GM19455 (cell line): ENCODE results near the gene CTLA4.

Experiments used
- ATAC-seq: cut with Tn5 transposase; IDR thresholded peaks from one replicate; pipeline ENCODE4 v1.9.1; 2021; ENCODE audit not compliant: unreplicated experiment

Gene CTLA4

DNA sequence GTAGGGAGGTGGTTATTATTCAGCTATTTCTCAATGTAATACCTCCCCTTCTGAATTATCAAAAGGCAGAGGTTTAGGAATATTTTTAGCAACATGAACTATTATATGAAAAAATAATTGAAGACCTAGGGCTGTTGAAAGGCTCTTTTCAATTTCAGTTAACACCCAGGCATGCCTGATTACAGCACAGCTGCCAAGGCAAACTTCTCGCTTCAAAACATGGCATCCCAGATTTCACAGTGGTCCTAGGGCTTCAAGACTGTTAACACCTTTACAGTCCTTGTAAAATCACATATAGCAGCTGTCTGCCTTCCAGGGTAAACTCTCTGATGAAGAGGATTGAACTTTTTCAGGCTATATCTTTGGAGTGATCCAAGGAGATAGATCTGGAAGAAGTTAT, 23.2 kb downstream of the CTLA4 start:
- ATAC-seq: no peak

DNA sequence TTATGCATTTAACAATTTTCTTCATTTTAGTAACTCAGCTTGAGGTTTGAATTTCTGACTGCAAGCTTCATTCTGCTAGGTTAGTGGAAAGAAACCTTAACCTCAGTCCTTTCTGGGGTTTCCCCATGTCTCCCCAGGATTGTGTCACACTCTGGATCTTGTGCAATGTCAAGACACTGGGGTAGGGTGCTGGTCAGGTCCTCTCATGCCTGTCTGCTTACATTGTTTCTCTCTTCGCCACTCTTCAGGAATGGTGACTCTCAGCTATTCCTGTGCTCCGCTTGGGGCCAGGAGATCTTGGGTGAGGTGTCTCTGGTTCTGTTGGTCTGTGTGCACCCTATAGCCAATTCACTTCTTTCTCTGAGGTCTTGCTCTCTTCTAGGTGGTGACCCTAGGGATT, 23.9 kb downstream of the CTLA4 start:
- ATAC-seq: no peak

DNA sequence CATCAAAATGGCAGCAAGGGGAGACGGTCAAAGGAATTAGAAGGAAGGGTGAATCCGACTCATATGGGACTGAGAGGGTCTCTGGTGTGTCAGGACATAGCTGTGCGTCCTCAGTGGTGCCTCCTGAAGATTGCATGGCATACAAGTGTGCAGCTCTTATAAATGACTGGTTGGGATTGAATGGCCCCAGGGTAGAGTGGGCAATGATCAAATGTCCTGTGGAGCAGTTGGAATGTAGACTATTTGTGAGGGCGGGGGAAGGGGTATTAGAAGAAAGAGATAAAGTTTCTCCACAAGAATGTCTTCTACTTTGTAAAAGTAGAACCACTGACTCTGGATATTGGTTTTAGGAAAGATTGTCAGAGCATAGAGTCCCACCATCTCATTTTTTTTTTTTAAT, 24.6 kb downstream of the CTLA4 start:
- no peak for ATAC-seq

DNA sequence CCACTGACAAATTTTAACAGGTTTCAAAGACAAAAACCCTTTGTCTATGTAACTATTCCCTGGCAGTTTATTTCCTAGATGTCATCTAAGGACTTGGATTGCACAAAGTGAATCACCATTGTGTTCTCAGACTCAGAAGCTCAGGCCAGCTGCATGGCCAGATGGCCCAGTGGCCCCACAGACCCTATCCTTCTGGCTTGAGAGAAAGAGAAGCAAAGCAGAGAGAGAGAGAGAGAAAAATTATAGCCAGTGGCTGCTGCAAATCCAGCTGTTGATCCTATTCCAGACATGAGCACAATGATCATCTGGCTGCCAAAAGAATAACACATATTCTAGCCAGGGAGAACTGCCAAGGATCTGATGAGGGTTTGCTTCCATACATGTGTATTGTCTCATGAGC, 25.8 kb downstream of the CTLA4 start:
- no peak for ATAC-seq

DNA sequence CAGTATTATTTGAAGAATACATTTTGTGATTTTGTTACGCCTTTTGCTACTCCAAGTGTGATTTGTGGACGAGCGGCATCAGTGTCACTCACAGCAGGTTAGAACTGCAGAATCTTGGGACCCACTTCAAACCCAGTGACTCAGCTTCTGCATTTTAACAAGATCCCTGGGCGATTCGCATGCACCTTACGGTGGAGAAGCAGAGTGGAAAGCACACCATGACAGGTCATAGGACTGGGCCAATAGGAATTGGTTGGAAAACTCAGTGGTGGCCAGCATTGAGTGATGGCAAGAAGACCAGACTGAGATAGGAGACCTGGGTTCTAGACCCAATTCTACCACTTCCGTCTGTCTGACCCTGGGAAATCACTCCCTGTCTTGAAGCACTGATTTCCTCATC, 26.3 kb downstream of the CTLA4 start:
- no peak for ATAC-seq

DNA sequence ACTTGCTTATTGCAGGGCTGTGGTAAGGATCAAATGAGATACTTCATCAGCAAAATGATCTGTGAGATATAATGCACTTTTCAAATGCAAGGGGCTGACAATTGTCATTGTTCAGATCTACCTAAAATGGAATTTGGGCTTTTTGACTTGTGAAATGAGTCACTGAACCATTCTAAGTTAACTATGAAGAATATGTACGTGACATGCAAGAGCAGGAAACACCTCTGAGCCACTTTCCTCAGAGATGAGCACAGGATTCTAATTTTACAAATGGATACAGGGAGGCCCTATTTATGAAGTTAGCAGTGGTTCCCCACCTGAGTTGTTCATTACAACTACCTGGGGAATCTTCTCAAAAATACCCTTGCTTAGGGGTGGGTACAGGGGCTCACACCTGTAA, 26.7 kb downstream of the CTLA4 start:
- ATAC-seq: no peak

DNA sequence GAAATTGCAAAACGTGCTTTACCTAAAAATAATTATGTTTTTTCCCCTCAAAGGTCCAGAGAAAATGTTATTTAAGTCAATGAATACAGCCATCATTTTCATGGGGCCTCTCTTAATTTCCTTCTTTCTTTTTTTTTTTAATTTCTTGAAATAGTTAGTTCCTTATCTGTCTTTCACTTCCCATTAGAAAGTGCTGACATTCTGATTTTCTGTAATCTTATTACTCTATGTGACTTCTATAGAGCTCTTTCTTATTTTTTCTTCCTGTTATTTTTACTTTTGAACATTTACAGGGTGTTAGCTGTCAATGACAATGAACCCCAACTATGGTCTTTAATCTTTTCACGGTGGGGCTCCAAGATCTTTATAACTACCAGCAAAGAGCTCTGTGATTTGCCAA, 30.0 kb downstream of the CTLA4 start:
- no peak for ATAC-seq

DNA sequence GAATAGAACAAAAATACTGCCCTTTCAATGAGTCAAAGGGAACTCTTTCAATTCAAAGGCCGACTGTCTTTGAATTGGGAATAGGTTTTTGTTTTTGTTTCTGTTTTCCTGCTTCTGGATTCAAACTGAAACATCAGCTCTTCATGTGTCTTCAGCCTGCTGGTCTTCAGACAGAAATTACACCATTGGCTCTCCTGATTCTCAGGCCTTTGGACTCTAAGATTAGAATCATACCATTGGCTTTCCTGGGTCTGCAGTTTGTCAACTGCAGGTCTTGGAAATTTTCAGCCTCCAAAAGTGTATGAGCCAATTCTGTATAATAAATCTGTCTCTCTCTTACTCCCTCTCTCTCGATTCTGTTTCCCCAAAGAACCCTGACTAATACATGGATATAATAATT, 31.1 kb downstream of the CTLA4 start:
- no peak for ATAC-seq

DNA sequence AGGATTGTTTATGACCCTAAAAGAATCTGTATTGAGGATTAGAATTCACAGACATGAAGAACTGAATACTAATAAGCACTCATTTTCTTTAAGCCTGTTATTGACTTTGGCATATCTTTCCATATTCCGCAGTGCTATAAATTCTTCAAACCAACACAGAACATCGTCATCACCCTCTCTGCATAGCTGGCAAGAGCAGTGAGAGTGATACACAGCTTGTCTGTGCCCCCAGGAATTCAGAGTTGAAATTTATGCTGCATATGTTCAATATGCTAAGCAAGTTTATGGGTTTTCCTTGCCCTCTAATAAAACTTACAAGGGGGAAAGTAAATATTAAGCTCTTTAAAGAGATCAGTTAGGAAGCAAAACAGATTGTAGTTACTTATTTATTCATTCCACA, 32.7 kb downstream of the CTLA4 start:
- no peak for ATAC-seq

DNA sequence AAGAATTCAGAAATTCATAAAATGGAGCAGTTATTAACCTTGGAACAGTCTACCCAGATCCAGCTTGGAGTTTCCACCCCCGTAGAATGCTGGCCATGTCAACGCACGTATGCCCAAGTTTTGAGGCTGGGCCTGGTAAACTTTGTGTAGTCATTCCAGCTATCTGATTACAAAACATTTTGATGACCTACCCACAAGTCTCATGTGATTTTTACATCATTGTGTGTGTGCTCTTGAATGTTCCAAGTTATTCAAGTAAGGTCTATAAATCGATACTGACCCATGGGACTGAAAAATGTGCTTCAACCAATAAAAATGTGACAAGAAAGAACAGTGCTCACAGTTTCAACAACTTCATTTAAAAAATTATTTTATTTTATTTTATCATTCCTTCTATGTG, 36.5 kb downstream of the CTLA4 start:
- ATAC-seq: no peak

DNA sequence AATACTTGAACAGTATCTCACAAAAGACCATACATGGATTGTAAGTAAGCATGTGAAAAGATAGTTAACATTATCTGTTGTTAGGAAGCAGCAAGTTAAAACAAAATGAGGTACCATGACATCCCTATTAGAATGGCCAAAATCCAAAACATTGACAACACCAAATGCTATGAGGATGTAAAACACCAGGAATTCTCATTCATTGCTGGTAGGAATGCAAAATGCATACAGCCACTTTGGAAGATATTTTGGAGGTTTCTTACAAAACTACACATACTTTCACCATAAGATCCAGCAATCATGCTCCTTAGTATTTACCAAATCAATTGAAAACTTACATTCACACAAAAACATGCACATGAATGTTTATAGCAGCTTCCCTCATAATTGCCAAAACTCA, 38.1 kb downstream of the CTLA4 start:
- no peak for ATAC-seq

DNA sequence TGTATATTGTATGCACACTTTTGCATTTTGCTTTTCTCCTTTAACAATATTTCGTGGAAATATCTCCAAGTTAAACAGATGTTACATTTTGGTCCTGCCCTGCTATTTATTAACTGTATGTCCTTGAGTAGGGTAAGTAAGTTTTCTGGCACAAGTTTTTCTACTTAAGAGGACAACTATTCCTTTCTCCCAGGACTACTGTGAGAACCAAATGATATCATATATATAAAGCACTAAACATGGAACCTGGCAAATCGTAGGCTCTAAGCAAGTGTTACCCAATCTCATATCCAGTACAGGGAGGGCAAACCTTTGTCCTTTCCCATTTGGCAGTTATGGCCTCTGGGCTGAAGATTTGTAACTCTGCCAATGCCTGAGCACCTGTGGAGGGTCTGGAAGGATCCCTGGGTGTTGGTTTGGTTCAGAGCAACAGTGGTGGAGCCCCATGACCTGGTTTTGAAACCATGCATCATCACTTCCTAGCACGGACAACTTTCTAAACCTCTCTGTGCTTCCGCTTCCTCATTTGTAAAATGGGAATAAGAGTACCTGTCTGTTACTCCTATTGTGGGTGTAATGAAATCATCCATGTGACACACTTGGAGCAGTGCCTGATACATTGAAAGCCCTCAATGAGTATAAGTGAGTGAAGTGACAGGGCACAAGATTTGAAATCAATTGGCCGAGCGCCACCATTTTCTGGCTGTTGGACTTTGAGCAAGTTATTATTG, 40.7 kb downstream of the CTLA4 start:
- no peak for ATAC-seq

DNA sequence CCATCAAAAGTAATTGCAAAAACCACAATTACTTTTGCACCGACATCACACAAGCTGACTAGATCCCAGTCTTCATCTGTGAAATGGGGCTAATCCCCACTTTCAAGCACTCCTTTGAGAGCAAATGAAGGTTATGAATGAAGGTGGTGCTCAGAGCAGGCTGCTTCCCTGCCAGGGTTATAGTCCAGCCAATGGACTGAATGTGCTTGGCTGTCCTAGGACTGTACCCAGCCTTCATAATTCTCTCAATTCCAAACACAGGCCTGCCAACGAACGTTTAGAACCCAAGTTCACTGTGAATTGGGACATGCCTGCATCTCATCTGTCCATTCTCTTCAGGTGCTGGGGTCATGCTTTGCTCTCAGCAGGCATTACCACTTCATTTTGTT, 41.2 kb downstream of the CTLA4 start:
- ATAC-seq: no peak

DNA sequence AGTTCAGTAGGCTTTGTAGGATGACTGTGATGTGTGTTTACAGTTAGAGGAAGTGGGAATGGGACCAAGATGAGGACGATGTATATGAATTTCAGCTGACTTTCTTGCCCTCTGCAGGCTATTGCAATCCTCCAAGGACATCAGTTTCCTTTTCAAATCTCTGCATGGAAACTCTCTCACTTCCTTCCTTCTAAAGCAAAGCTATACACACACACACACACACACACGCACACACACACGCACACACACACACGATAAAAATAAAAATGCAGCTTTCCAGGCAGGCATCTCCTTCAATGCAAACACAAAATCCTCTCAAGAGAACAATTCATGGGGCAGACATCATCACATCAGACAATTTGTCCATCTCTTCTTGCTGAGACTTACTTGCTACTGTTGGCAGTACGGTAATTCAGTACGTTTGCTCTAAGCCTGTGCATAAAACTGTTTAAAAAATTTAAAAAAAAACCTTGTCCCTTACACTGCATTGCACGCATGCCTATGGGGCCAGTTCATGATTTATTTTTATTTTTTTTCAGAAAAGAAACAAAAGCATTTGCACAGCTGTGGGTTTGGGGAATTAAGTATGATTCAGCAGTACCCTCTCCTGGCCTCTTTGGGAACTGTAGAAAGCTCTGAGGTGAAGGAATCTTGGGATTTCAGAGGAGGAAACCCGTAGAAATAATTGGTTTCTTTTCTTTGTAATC, 41.8 kb downstream of the CTLA4 start:
- ATAC-seq: no peak

DNA sequence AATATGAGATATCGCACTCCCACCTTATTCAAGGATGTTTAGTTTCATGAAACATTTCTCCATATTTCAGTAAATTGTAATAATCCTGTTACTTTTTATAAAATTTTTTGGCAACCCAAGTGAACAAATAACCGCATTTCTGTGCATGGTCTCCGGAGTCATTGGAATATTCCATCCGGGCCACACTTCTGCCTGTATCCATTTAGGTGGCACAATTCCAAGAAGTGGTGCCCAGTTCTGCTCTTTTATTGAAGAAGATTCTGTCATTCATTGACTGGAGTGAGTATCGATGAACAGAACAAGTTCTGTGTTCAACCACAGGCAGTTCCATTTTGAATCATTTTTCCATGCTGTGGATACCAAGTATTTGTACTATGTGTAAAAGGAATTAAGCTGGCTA, 42.4 kb downstream of the CTLA4 start:
- ATAC-seq: no peak

DNA sequence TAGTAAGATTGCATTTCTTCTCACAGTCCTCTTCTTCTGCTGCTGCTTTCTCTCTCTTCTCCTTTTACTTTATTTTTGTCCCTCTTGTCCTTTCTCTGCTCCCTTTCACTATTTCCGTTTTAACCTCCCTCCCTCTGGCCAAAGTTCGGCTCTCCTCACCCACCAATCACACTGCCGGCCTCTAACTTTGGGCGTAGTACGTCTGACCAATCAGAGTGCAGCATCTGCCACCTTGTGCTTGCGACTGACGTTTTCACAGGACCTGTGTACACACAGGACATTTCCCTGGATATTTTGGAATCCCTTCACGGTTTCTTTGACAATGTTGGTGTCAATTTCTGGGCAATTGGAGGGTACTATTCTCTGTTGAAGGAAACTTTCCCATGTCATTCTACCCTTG, 46.4 kb downstream of the CTLA4 start:
- ATAC-seq: no peak

DNA sequence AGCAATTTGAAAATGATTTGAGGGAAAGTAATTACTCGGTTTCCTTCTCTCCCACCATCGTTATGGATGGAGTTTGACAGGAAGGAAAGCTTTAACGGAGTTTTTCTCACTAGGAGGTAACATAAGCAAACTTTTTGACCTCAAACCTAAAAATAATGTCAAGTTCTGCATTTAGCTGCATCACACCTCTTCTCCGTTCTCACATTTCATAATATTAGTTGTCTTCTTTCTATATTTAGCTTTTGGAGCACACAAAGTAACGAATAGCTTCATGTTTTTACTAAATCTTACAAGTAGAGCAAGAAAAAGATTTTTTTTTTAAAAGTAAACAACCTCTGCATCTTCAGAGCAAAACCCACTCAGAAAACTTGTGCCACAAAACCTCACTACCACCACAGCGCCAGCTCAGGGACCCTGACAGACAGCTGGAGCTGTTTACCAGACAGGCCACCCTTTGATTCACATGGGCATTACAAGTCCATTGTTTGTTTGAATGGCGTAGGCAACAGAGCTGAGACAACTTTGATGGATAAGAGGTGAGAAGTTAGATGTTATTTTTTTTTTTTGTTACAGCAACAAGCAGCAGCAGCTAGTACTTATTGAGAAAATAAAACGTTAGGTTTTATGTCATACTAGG, 47.1 kb downstream of the CTLA4 start:
- no peak for ATAC-seq

DNA sequence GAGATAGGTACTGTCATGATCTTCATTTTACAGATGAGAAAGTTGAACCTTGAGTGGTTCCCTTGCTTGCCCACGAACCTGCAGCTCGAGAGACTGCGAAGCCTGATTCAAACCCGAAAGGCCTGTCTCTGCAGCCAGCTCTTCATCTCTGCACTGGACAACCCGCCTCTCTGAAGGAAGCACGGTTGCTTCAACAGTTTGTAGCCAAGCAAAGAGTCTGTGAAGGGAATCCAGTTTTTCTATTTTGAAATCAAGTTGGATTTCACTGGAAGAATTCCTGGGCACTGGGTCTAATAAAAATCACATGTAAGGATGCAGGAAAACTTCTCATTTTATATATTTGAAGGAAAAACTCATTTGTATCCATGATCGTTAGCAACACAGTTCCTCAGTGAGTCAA, 47.7 kb downstream of the CTLA4 start:
- no peak for ATAC-seq

DNA sequence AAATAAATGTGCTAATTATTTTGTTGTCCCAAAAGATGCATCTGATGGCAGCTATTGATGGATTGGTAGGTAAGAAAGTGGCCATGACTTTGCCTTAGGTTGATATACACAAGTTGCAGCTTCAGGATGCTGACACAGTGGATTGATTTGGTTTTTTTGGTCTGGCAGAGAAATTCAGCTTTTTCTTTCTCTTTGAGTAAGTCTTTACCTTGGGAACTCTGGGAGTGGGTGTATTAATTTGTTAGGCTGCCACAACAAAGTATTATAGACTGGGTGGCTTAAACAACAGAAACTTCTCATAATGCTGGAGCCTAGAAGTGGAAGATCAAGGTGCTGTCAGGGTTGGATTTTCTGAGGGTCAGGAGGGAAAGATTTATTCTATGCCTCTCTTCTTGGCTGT, 49.2 kb downstream of the CTLA4 start:
- ATAC-seq: no peak

DNA sequence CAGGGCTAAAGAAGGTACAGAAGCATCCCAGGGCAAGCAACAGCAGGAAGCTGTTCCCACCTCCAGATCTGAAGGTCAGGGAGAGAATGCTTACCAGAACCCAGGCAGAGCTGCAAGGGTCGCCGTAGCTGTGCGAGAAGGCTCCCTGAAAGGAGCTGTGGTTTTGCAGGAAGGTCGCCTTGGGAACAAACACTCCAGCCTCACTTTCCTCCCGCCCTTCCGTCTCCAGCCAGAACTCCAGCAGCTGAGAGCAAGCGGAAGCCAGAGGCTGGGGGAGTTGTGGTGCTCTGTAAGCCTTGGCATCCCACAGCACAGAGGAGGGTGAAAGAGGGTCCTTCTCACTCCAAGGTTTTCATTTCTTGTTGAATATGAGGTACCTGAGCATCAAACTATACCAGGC, 50.7 kb downstream of the CTLA4 start:
- ATAC-seq: no peak

DNA sequence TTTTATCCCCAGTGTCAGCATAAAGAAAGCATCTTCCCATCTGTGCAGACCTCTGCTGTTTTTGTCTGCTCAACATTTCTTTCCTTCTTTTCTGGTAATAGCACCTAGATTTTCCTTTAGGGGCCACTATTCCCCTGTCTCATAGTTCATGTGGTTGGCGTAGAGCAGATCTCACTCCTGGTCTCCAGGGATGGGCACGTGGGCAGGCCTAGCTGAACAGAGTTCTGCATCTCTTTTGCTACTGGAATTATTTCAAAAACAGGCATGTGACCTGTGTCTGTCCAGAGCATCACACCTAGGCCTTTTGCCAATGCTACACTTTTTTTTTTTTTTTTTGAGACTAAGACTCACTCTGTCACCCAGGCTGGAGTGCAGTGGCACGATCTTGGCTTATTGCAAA, 51.3 kb downstream of the CTLA4 start:
- ATAC-seq: no peak
